Endothelial cell of umbilical vein (primary cell): ENCODE measurements around the gene NSD1. TPM values are rescaled to one million over a fixed set of nuclear protein-coding genes. Genes with fewer than 3 reads are reported as not detected.

Source experiments
- BruUV-seq: library from RNA; stranded (reverse); fragments of 400-500 nt; replicated peaks from 2 replicates; lab custom pipeline; 2021; lab: Mats Ljungman, UMichigan
- CTCF ChIA-PET: fragments of 300-600, 350-600 bp; sonication (Branson Sonifier 250); formaldehyde crosslinking; loops from one replicate; lab custom pipeline; 2021; ENCODE audit warnings: antibody characterized with exemption, inconsistent platforms; lab: Charles Lee
- POLR2A ChIA-PET: fragments of 300-600, 350-600 bp; sonication (Branson Sonifier 250); formaldehyde crosslinking; loops from one replicate; lab custom pipeline; 2021; ENCODE audit warnings: antibody characterized with exemption, inconsistent platforms; lab: Charles Lee
- DNase-seq: peaks from one replicate; pipeline ENCODE4 v3.0.0-alpha.2; 2011; ENCODE audit warnings: low read depth, low spot score
- FAIRE-seq: peaks from 2 replicates; lab custom pipeline; 2011; peaks lifted over from hg19 to GRCh38; lab: Jason Lieb, UNC
- H2AFZ ChIP-seq: 2 replicates; pipeline ENCODE4 v1.6.0; 2012; ENCODE audit warnings: low read depth, low read length, control low read depth, inconsistent platforms
- H3K27ac ChIP-seq: 2 replicates; pipeline ENCODE4 v1.5.1; 2011; ENCODE audit warnings: low read depth, mild to moderate bottlenecking, control low read depth, low read length, moderate library complexity; ENCODE audit not compliant: insufficient read depth
- H3K27me3 ChIP-seq, 2 experiments: 2 replicates each; pipeline versions ENCODE4 v1.6.0 to v1.6.1; 2011; ENCODE audit warnings: low read length in 2 of 2, mixed read lengths in 1 of 2; ENCODE audit not compliant: control insufficient read depth in 2 of 2, insufficient read depth in 2 of 2
- H3K36me3 ChIP-seq, 2 experiments: 2 replicates in 1 of 2; 3 replicates in 1 of 2; pipeline ENCODE4 v1.5.1; 2011; ENCODE audit warnings: low read length in 2 of 2, mild to moderate bottlenecking in 1 of 2, moderate library complexity in 1 of 2; ENCODE audit not compliant: control insufficient read depth in 2 of 2, insufficient read depth in 2 of 2; ENCODE audit errors: extremely low read depth in 1 of 2
- H3K4me1 ChIP-seq: 3 replicates; pipeline ENCODE4 v1.5.1; 2011; ENCODE audit warnings: mild to moderate bottlenecking, low read length; ENCODE audit not compliant: control insufficient read depth, insufficient read depth; ENCODE audit errors: extremely low read depth
- H3K4me2 ChIP-seq: 2 replicates; pipeline ENCODE4 v1.6.1; 2011; ENCODE audit warnings: low read length, control low read depth, mixed read lengths; ENCODE audit not compliant: insufficient read depth
- H3K4me3 ChIP-seq, 3 experiments: fragments of 200-600 bp in 1 of 3; sonication (generic), shearing (Covaris generic) in 1 of 3; replicated peaks in 1 of 3; 2 replicates each; pipeline ENCODE4 v1.5.1; 2011 to 2016; ENCODE audit warnings: control low read depth in 3 of 3, low read length in 3 of 3, mild to moderate bottlenecking in 2 of 3, inconsistent platforms in 1 of 3, low read depth in 1 of 3, moderate library complexity in 1 of 3; ENCODE audit not compliant: insufficient read depth in 1 of 3
- H3K79me2 ChIP-seq: 2 replicates; pipeline ENCODE4 v1.6.0; 2012; ENCODE audit warnings: low read length, inconsistent platforms; ENCODE audit not compliant: control insufficient read depth, insufficient read depth
- H3K9ac ChIP-seq: replicated peaks from 2 replicates; pipeline ENCODE3; 2011; ENCODE audit warnings: low read length, control low read depth; ENCODE audit not compliant: insufficient read depth; ENCODE audit errors: extremely low read depth
- H3K9me1 ChIP-seq: replicated peaks from 3 replicates; pipeline ENCODE4 v1.6.0; 2011; ENCODE audit warnings: mild to moderate bottlenecking, low read length; ENCODE audit not compliant: control insufficient read depth, insufficient read depth; ENCODE audit errors: extremely low read depth
- H3K9me3 ChIP-seq: replicated peaks from 2 replicates; pipeline ENCODE4 v1.5.1; 2012; ENCODE audit warnings: low read length, inconsistent platforms; ENCODE audit not compliant: control insufficient read depth, insufficient read depth
- H4K20me1 ChIP-seq: replicated peaks from 2 replicates; pipeline ENCODE3; 2011; ENCODE audit warnings: mild to moderate bottlenecking, low read length; ENCODE audit not compliant: control insufficient read depth, insufficient read depth; ENCODE audit errors: extremely low read depth
- CTCF ChIP-seq, 2 donors: IDR thresholded peaks; 1 replicate in 1 of 2; 2 replicates in 1 of 2; pipeline ENCODE4 v1.5.1; 2011; ENCODE audit warnings: low read length in 2 of 2, mild to moderate bottlenecking in 2 of 2, moderate library complexity in 2 of 2, control low read depth in 1 of 2, inconsistent platforms in 1 of 2, low read depth in 1 of 2; ENCODE audit not compliant: insufficient read depth in 1 of 2; ENCODE audit errors: extremely low read depth in 1 of 2
- EZH2 ChIP-seq: IDR thresholded peaks from 2 replicates; pipeline ENCODE4 v1.6.1; 2012; ENCODE audit warnings: borderline replicate concordance, low read depth, mild to moderate bottlenecking, moderate library complexity, low read length, inconsistent platforms; ENCODE audit not compliant: severe bottlenecking
- FOS ChIP-seq: IDR thresholded peaks from 2 replicates; pipeline ENCODE4 v1.6.1; 2011; ENCODE audit warnings: mild to moderate bottlenecking, low read length, moderate library complexity, borderline replicate concordance; ENCODE audit not compliant: insufficient read depth
- GATA2 ChIP-seq: IDR thresholded peaks from 2 replicates; pipeline ENCODE4 v1.7.0; 2011; ENCODE audit warnings: low read depth, mild to moderate bottlenecking, moderate library complexity, mixed read lengths, low read length; ENCODE audit not compliant: insufficient read length, insufficient read depth
- JUN ChIP-seq: IDR thresholded peaks from 2 replicates; pipeline ENCODE4 v1.6.1; 2011; ENCODE audit warnings: borderline replicate concordance, low read depth; ENCODE audit not compliant: insufficient read length, insufficient read depth
- MAX ChIP-seq: IDR thresholded peaks from 2 replicates; pipeline ENCODE4 v1.6.1; 2011; ENCODE audit not compliant: insufficient read depth, insufficient read length
- MYC ChIP-seq: IDR thresholded peaks from one replicate; pipeline ENCODE4 v1.6.1; 2011; ENCODE audit warnings: mild to moderate bottlenecking, low read depth, low read length
- POLR2A ChIP-seq: IDR thresholded peaks from 2 replicates; pipeline ENCODE4 v1.6.1; 2012; ENCODE audit warnings: low read depth, mild to moderate bottlenecking, control low read depth, low read length
- POLR2AphosphoS5 ChIP-seq: IDR thresholded peaks from 2 replicates; pipeline ENCODE4 v1.6.1; 2012; ENCODE audit warnings: low read depth, mild to moderate bottlenecking, control low read depth, low read length, moderate library complexity; ENCODE audit not compliant: insufficient read depth
- dilution Hi-C: fragments of 300-500 bp; cut with MboI; formaldehyde crosslinking; loops from one replicate; pipeline ENCODE4 v1.15.0; 2019; ENCODE audit warnings: low sequenced_read_pairs; ENCODE audit not compliant: extremely low pct_ligation_motif_present
- intact Hi-C: fragments of 100-400 bp; cut with micrococcal nuclease; formaldehyde crosslinking; loops from one replicate; pipeline ENCODE4 v1.10.0; 2022
- polyA plus RNA-seq, 4 experiments: library from polyadenylated mRNA; depleted of rRNA in 3 of 4; stranded (reverse) in 3 of 4; unstranded in 1 of 4; fragments of >200 nt; gene quantifications; 2 replicates each; pipeline versions ENCODE4 v1.2.1 to v1.2.3, GENCODE V29; 2011 to 2012; ENCODE audit warnings: missing spikeins in 1 of 4
- total RNA-seq: library from RNA; stranded (reverse); gene quantifications from 2 replicates; pipeline ENCODE4 v1.2.3, GENCODE V29; 2021

The NSD1 gene
- total and polyA plus RNA-seq, 2 donors (not counting 3 experiments of a cell fraction or from before 2014, with no cell fraction given), result 14.4 to 90.4 TPM

- H3K9me3 ChIP-seq, result no peaks in the 10 kb centered on the region
- H3K79me2 ChIP-seq, result peaks cover 23% of the 10 kb centered on the region
- no peaks in the 10 kb centered on the region for H3K27me3 ChIP-seq
- FAIRE-seq (no peak), DNase-seq (no peak)
- H3K27ac ChIP-seq, result no peak overlapping the region
- no TSS peak for BruUV-seq
- no peak overlapping the region for H2AFZ ChIP-seq
- intact Hi-C loops (loop anchor here (2.0 to 5.0 kb wide), 2 partner anchors 15 to 171 kb away; partner anchors contain the start of genes PRELID1 and RAB24), dilution Hi-C loops (no loop called here)
- H3K36me3 ChIP-seq, result peaks cover 0 to 6% of the 10 kb centered on the region in 2 experiments
- H4K20me1 ChIP-seq, result no peaks in the 10 kb centered on the region
- TF ChIP-seq GATA2 (no peak), EZH2 (no peak), JUN (no peak), POLR2AphosphoS5 (no peak), POLR2A (no peak), MYC (no peak), FOS (no peak), CTCF (IDR thresholded peaks at IDR 0.05; ENCODE audit: extremely low read depth in 1 of 2, insufficient read depth in 1 of 2, low read depth in 1 of 2, low read length in 2 of 2) (no peak), MAX (no peak)
- peaks cover 34% of the 10 kb centered on the region for H3K4me1 ChIP-seq
- H3K4me2 ChIP-seq, result no peak overlapping the region
- H3K4me3 ChIP-seq, result no peak overlapping the region
- H3K9ac ChIP-seq, result no peak overlapping the region
- ChIA-PET POLR2A (no interaction called here), CTCF (interaction anchor here (1.0 kb wide), 1 partner anchor 18 kb away, joined by 5 read pairs; no protein-coding TSS in a partner anchor)
- H3K9me1 ChIP-seq, result no peaks in the 10 kb centered on the region
Measured at GRCh38 chr5:177131352-177132135, 2.0 kb upstream of the NSD1 start.
